GM18909 (cell line): ENCODE measurements around the gene KNDC1.
"Not testable (repeated sequence)": the region's sequence is repeated elsewhere in the genome, so short reads cannot be mapped to it uniquely, and the experiment has no call there.

Experiments
- ATAC-seq: cut with Tn5 transposase; IDR thresholded peaks from one replicate; pipeline ENCODE4 v1.9.1; 2021; ENCODE audit warnings: mild to moderate bottlenecking; ENCODE audit not compliant: unreplicated experiment, poor library complexity

Gene KNDC1

GRCh38 chr10:133159950-133160825, at the start of gene KNDC1:
TSS of gene KNDC1 (plus strand) at chr10:133160219. CDS start at chr10:133160468, 249 bp downstream.
- ATAC-seq = no peak

- no peak for ATAC-seq
Observed at GRCh38 chr10:133110609-133111275, 49.3 kb upstream of the KNDC1 start.

- ATAC-seq = not testable (repeated sequence)
Observed at GRCh38 chr10:133111640-133112039, 48.4 kb upstream of the KNDC1 start.

- no peak for ATAC-seq
Observed at GRCh38 chr10:133113146-133113830, 46.7 kb upstream of the KNDC1 start.

GRCh38 chr10:133113847-133114246, 46.2 kb upstream of the KNDC1 start:
- no peak for ATAC-seq

- no peak for ATAC-seq
Observed at GRCh38 chr10:133114251-133114650, 45.8 kb upstream of the KNDC1 start.

- no peak for ATAC-seq
Observed at GRCh38 chr10:133114726-133115452, 45.1 kb upstream of the KNDC1 start.

GRCh38 chr10:133115453-133115842, 44.6 kb upstream of the KNDC1 start:
- no peak for ATAC-seq

- ATAC-seq = no peak
Observed at GRCh38 chr10:133115976-133116375, 44.0 kb upstream of the KNDC1 start.

- no peak for ATAC-seq
Observed at GRCh38 chr10:133116455-133116854, 43.6 kb upstream of the KNDC1 start.

- no peak for ATAC-seq
Observed at GRCh38 chr10:133117036-133117687, 42.9 kb upstream of the KNDC1 start.

- ATAC-seq = no peak
Observed at GRCh38 chr10:133117688-133118071, 42.3 kb upstream of the KNDC1 start.

- no peak for ATAC-seq
Observed at GRCh38 chr10:133121479-133121878, 38.5 kb upstream of the KNDC1 start.

GRCh38 chr10:133122171-133122935, 37.7 kb upstream of the KNDC1 start:
- no peak for ATAC-seq

- no peak for ATAC-seq
Observed at GRCh38 chr10:133123050-133123745, 36.8 kb upstream of the KNDC1 start.

GRCh38 chr10:133123746-133124356, 36.2 kb upstream of the KNDC1 start:
- ATAC-seq = no peak

GRCh38 chr10:133124357-133125211, 35.4 kb upstream of the KNDC1 start:
- no peak for ATAC-seq
